H9 (cell line): Measurements from ENCODE around the gene LRRC61. TPM values are rescaled to one million over a fixed set of nuclear protein-coding genes. Genes with fewer than 3 reads are reported as not detected.

ENCODE experiments used
- DNase-seq: peaks from one replicate; pipeline ENCODE4 v3.0.0-alpha.2; 2017
- H2AFZ ChIP-seq: one replicate; pipeline ENCODE4 v1.6.1; 2013; ENCODE audit warnings: mild to moderate bottlenecking, low read length, control low read depth, moderate library complexity
- H2AK5ac ChIP-seq: 2 replicates; pipeline ENCODE4 v1.6.1; 2013; ENCODE audit warnings: low read length, control low read depth, mixed read lengths; ENCODE audit not compliant: insufficient read length
- H2BK120ac ChIP-seq: one replicate; pipeline ENCODE4 v1.6.1; 2013; ENCODE audit warnings: low read depth, mild to moderate bottlenecking, low read length, control low read depth, inconsistent platforms; ENCODE audit not compliant: poor library complexity, severe bottlenecking
- H2BK12ac ChIP-seq: 2 replicates; pipeline ENCODE4 v1.6.1; 2013; ENCODE audit warnings: low read length, control low read depth, mixed read lengths, low read depth; ENCODE audit not compliant: insufficient read length
- H2BK15ac ChIP-seq: 2 replicates; pipeline ENCODE4 v1.6.1; 2013; ENCODE audit warnings: low read depth, low read length, control low read depth
- H2BK20ac ChIP-seq: one replicate; pipeline ENCODE4 v1.6.1; 2013; ENCODE audit warnings: low read depth, mild to moderate bottlenecking, low read length, control low read depth, inconsistent platforms; ENCODE audit not compliant: poor library complexity, severe bottlenecking
- H2BK5ac ChIP-seq: 2 replicates; pipeline ENCODE4 v1.6.1; 2013; ENCODE audit warnings: low read length, control low read depth, mixed read lengths; ENCODE audit not compliant: insufficient read length
- H3K14ac ChIP-seq: 2 replicates; pipeline ENCODE4 v1.6.1; 2013; ENCODE audit warnings: low read length, control low read depth; ENCODE audit not compliant: insufficient read depth
- H3K18ac ChIP-seq: 2 replicates; pipeline ENCODE4 v1.6.1; 2013; ENCODE audit warnings: low read depth, mild to moderate bottlenecking, mixed read lengths, low read length, control low read depth; ENCODE audit not compliant: insufficient read length
- H3K23ac ChIP-seq: 2 replicates; pipeline ENCODE4 v1.6.1; 2013; ENCODE audit warnings: low read length, control low read depth, mixed read lengths, low read depth; ENCODE audit not compliant: insufficient read length
- H3K23me2 ChIP-seq: 2 replicates; pipeline ENCODE4 v1.6.1; 2013; ENCODE audit warnings: low read depth, mild to moderate bottlenecking, mixed read lengths, low read length, control low read depth; ENCODE audit not compliant: insufficient read length, poor library complexity, severe bottlenecking
- H3K27ac ChIP-seq: 2 replicates; pipeline ENCODE4 v1.5.1; 2013; ENCODE audit warnings: low read length, control low read depth, mixed read lengths, low read depth; ENCODE audit not compliant: insufficient read length
- H3K27me3 ChIP-seq: 2 replicates; pipeline ENCODE4 v1.6.1; 2013; ENCODE audit warnings: low read length, control low read depth, inconsistent platforms; ENCODE audit not compliant: insufficient read depth
- H3K4ac ChIP-seq: 2 replicates; pipeline ENCODE4 v1.6.1; 2013; ENCODE audit warnings: low read depth, mild to moderate bottlenecking, control low read depth, inconsistent platforms, low read length, moderate library complexity
- H3K4me1 ChIP-seq: 2 replicates; pipeline ENCODE4 v1.6.1; 2013; ENCODE audit warnings: low read length, control low read depth, inconsistent platforms; ENCODE audit not compliant: insufficient read depth
- H3K4me2 ChIP-seq: 2 replicates; pipeline ENCODE4 v1.6.1; 2013; ENCODE audit warnings: low read length, control low read depth, mixed read lengths; ENCODE audit not compliant: insufficient read length, insufficient read depth
- H3K56ac ChIP-seq: 2 replicates; pipeline ENCODE4 v1.6.1; 2013; ENCODE audit warnings: low read depth, mild to moderate bottlenecking, mixed read lengths, low read length, control low read depth; ENCODE audit not compliant: insufficient read length
- H3K79me1 ChIP-seq: 2 replicates; pipeline ENCODE4 v1.6.1; 2013; ENCODE audit warnings: low read depth, mild to moderate bottlenecking, moderate library complexity, low read length, control low read depth, inconsistent platforms; ENCODE audit not compliant: insufficient read depth, poor library complexity, severe bottlenecking
- H3K79me2 ChIP-seq: 2 replicates; pipeline ENCODE4 v1.6.1; 2013; ENCODE audit warnings: low read length, control low read depth, inconsistent platforms; ENCODE audit not compliant: insufficient read depth
- H3K9ac ChIP-seq: 2 replicates; pipeline ENCODE4 v1.6.1; 2013; ENCODE audit warnings: low read length, control low read depth, mixed read lengths; ENCODE audit not compliant: insufficient read length; ENCODE audit errors: extremely low read depth
- H3K9me3 ChIP-seq: one replicate; pipeline ENCODE4 v1.6.1; 2013; ENCODE audit warnings: low read depth, low read length, inconsistent platforms; ENCODE audit not compliant: control insufficient read depth
- H3T11ph ChIP-seq: one replicate; pipeline ENCODE4 v1.6.1; 2013; ENCODE audit warnings: mild to moderate bottlenecking, low read length, control low read depth, inconsistent platforms
- H4K20me1 ChIP-seq: one replicate; pipeline ENCODE4 v1.6.1; 2013; ENCODE audit not compliant: control insufficient read depth, insufficient read length, insufficient read depth
- H4K5ac ChIP-seq: 2 replicates; pipeline ENCODE4 v1.6.1; 2013; ENCODE audit warnings: low read depth, mild to moderate bottlenecking, mixed read lengths, low read length, control low read depth; ENCODE audit not compliant: insufficient read length
- H4K8ac ChIP-seq: replicated peaks from 2 replicates; pipeline ENCODE4 v1.6.1; 2013; ENCODE audit warnings: low read length, control low read depth, mixed read lengths, low read depth; ENCODE audit not compliant: insufficient read length
- H4K91ac ChIP-seq: 2 replicates; pipeline ENCODE4 v1.6.1; 2013; ENCODE audit warnings: low read depth, mild to moderate bottlenecking, moderate library complexity, mixed read lengths, low read length, control low read depth; ENCODE audit not compliant: insufficient read length
- H3K27ac Mint-ChIP-seq, 3 experiments: 2 replicates in 2 of 3; 3 replicates in 1 of 3; pipeline ENCODE4 v1.8.0; 2020 to 2021; ENCODE audit warnings: mixed read lengths in 3 of 3, mild to moderate bottlenecking in 1 of 3, moderate library complexity in 1 of 3
- H3K27me3 Mint-ChIP-seq: 2 replicates; pipeline ENCODE4 v1.8.0; 2021; ENCODE audit warnings: low read depth, mild to moderate bottlenecking, moderate library complexity, mixed read lengths
- H3K36me3 Mint-ChIP-seq, 3 experiments: 2 replicates in 2 of 3; 3 replicates in 1 of 3; pipeline ENCODE4 v1.8.0; 2020 to 2021; ENCODE audit warnings: low read depth in 3 of 3, mixed read lengths in 3 of 3; ENCODE audit not compliant: insufficient read depth in 1 of 3
- H3K4me1 Mint-ChIP-seq, 2 experiments: 2 replicates each; pipeline ENCODE4 v1.8.0; 2020; ENCODE audit warnings: mixed read lengths in 2 of 2
- H3K4me3 Mint-ChIP-seq, 2 experiments: 2 replicates in 1 of 2; 3 replicates in 1 of 2; pipeline ENCODE4 v1.8.0; 2020 to 2021; ENCODE audit warnings: mild to moderate bottlenecking in 2 of 2, mixed read lengths in 2 of 2, moderate library complexity in 1 of 2
- H3K9me3 Mint-ChIP-seq, 2 experiments: 2 replicates in 1 of 2; 3 replicates in 1 of 2; pipeline ENCODE4 v1.8.0; 2020; ENCODE audit warnings: mild to moderate bottlenecking in 2 of 2, mixed read lengths in 2 of 2, moderate library complexity in 1 of 2
- CTCF ChIP-seq: fragments of 200-600 bp; sonication (generic); conservative IDR thresholded peaks from 3 replicates; pipeline ENCODE4 v1.8.0; 2021; ENCODE audit warnings: antibody characterized with exemption, mild to moderate bottlenecking
- WGBS: extraction: QIAGEN DNeasy Blood & Tissue Kit; methylation state at CpG from one replicate; pipeline ENCODE4 v1.1.7; 2013; ENCODE audit warnings: missing lambda C conversion rate, low lambda C conversion rate, mixed read lengths; ENCODE audit not compliant: insufficient read length; ENCODE audit errors: extremely low coverage; 5-methylcytosine and 5-hydroxymethylcytosine counted together
- total RNA-seq: library from RNA; stranded (reverse); gene quantifications from 2 replicates; pipeline ENCODE4 v1.2.1, GENCODE V29; 2021

Gene LRRC61
- total RNA-seq, 1 experiment from 2014 or later: 24.4 TPM

- H4K5ac ChIP-seq: no peak overlapping the region
- H3K27me3 Mint-ChIP-seq: peaks cover 18% of the 10 kb centered on the region
- no peaks in the 10 kb centered on the region for H3K79me2 ChIP-seq
- no peak overlapping the region for H3K4ac ChIP-seq
- no peak overlapping the region for H3T11ph ChIP-seq
- peak overlapping the region in 1 of 3 experiments; percentile 62; a peak in 1 of 7 replicates for H3K27ac Mint-ChIP-seq
- no peak overlapping the region for H2AFZ ChIP-seq
- no peak overlapping the region for H3K18ac ChIP-seq
- H2BK12ac ChIP-seq: no peak overlapping the region
- no CpG with 5 or more reads among the region's 3 CpGs for WGBS
- no peak overlapping the region for H3K9ac ChIP-seq
- peaks cover 12% of the 10 kb centered on the region; the same call in 1 of the 2 replicates for H3K27me3 ChIP-seq
- H3K23ac ChIP-seq: no peak overlapping the region
- H3K4me1 Mint-ChIP-seq: peaks cover 29 to 36% of the 10 kb centered on the region in 2 experiments
- DNase-seq: no peak
- H3K56ac ChIP-seq: no peak overlapping the region
- H3K79me1 ChIP-seq: no peaks in the 10 kb centered on the region
- no peak overlapping the region for H2AK5ac ChIP-seq
- peaks cover 3% of the 10 kb centered on the region in 2 experiments for H3K9me3 Mint-ChIP-seq
- no peak overlapping the region for H2BK120ac ChIP-seq
- H3K4me3 Mint-ChIP-seq: peak overlapping the region in 1 of 2 experiments; percentile 54; a peak in 1 of 5 replicates
- H2BK5ac ChIP-seq: no peak overlapping the region
- no peak overlapping the region for H3K14ac ChIP-seq
- H4K8ac ChIP-seq: no peak overlapping the region
- peaks cover 0 to 3% (median 3%) of the 10 kb centered on the region in 3 experiments; a peak in 3 of 7 replicates for H3K36me3 Mint-ChIP-seq
- H3K23me2 ChIP-seq: no peaks in the 10 kb centered on the region
- no peaks in the 10 kb centered on the region for H4K20me1 ChIP-seq
- no peak for TF ChIP-seq CTCF
- H3K4me1 ChIP-seq: peaks cover 15% of the 10 kb centered on the region
- no peak overlapping the region for H2BK15ac ChIP-seq
- no peak overlapping the region for H2BK20ac ChIP-seq
- no peak overlapping the region for H3K4me2 ChIP-seq
- no peak overlapping the region for H3K27ac ChIP-seq
- no peak overlapping the region for H4K91ac ChIP-seq
- H3K9me3 ChIP-seq: no peaks in the 10 kb centered on the region
These were observed 9.8 kb upstream of the LRRC61 start for GRCh38 chr7:150313367-150313809.
